Natural killer cell (primary cell): ENCODE results near the gene C19orf81. TPM values are rescaled to one million over a fixed set of nuclear protein-coding genes. Genes with fewer than 3 reads are reported as not detected.

Source experiments
- ATAC-seq, 3 donors: fragments of 150-1000 bp in 2 of 3; fragments of 200-7000 bp in 1 of 3; cut with Tn5 transposase; 1 replicate in 1 of 3; 2 replicates in 2 of 3; pipeline ENCODE4 v1.10.0; 2021; ENCODE audit warnings: mild to moderate bottlenecking in 2 of 3, moderate library complexity in 2 of 3
- DNase-seq, 2 donors: peaks; one replicate each; pipeline versions ENCODE4 v3.0.0 to v3.0.0-alpha.2; 2013 to 2021; ENCODE audit warnings: mixed read lengths in 1 of 2
- H3K27ac ChIP-seq: one replicate; pipeline ENCODE4 v1.5.1; 2013; ENCODE audit warnings: mild to moderate bottlenecking, low read length
- H3K27me3 ChIP-seq: one replicate; pipeline ENCODE4 v1.6.1; 2013; ENCODE audit warnings: low read length; ENCODE audit not compliant: control insufficient read depth, insufficient read depth
- H3K36me3 ChIP-seq: one replicate; pipeline ENCODE4 v1.6.1; 2013; ENCODE audit warnings: low read length; ENCODE audit not compliant: control insufficient read depth, insufficient read depth
- H3K4me1 ChIP-seq: one replicate; pipeline ENCODE4 v1.6.1; 2013; ENCODE audit warnings: low read length; ENCODE audit not compliant: control insufficient read depth, insufficient read depth
- H3K4me3 ChIP-seq: one replicate; pipeline ENCODE4 v1.5.1; 2013; ENCODE audit warnings: low read length
- H3K9me3 ChIP-seq: one replicate; pipeline ENCODE4 v1.6.1; 2013; ENCODE audit warnings: low read length; ENCODE audit not compliant: control insufficient read depth, insufficient read depth
- H3K27ac Mint-ChIP-seq, 2 donors: one replicate each; pipeline ENCODE4 v1.8.0; 2022; ENCODE audit warnings: mild to moderate bottlenecking in 2 of 2, mixed read lengths in 2 of 2, moderate library complexity in 1 of 2
- H3K27me3 Mint-ChIP-seq, 2 donors: one replicate each; pipeline ENCODE4 v1.8.0; 2022; ENCODE audit warnings: low read depth in 2 of 2, mixed read lengths in 2 of 2
- H3K36me3 Mint-ChIP-seq: one replicate; pipeline ENCODE4 v1.8.0; 2022; ENCODE audit warnings: mixed read lengths
- H3K4me1 Mint-ChIP-seq, 2 donors: one replicate each; pipeline ENCODE4 v1.8.0; 2022; ENCODE audit warnings: mixed read lengths in 2 of 2
- H3K4me3 Mint-ChIP-seq: one replicate; pipeline ENCODE4 v1.8.0; 2022; ENCODE audit warnings: mild to moderate bottlenecking, moderate library complexity, mixed read lengths
- H3K9me3 Mint-ChIP-seq, 2 donors: one replicate each; pipeline ENCODE4 v1.8.0; 2022; ENCODE audit warnings: mixed read lengths in 2 of 2
- CTCF ChIP-seq: fragments of 200-600 bp; IDR thresholded peaks from one replicate; pipeline ENCODE4 v1.8.0; 2022; ENCODE audit warnings: antibody characterized with exemption
- WGBS: methylation state at CpG from one replicate; pipeline ENCODE4 v1.1.7; 2013; ENCODE audit warnings: missing lambda C conversion rate; ENCODE audit not compliant: insufficient coverage; 5-methylcytosine and 5-hydroxymethylcytosine counted together
- intact Hi-C: fragments of 100-400 bp; cut with micrococcal nuclease; formaldehyde crosslinking; loops from one replicate; pipeline ENCODE4 v1.14.2; 2022
- total RNA-seq, 4 donors: library from RNA; stranded (reverse); fragments of 120-200 nt in 1 of 4; gene quantifications; one replicate each; pipeline versions ENCODE4 v1.2.3 to v1.2.4, GENCODE V29; 2013 to 2022

The C19orf81 gene
- total RNA-seq, 3 donors from 2014 or later (not counting 1 experiment from before 2014, with no cell fraction given): not detected

DNA sequence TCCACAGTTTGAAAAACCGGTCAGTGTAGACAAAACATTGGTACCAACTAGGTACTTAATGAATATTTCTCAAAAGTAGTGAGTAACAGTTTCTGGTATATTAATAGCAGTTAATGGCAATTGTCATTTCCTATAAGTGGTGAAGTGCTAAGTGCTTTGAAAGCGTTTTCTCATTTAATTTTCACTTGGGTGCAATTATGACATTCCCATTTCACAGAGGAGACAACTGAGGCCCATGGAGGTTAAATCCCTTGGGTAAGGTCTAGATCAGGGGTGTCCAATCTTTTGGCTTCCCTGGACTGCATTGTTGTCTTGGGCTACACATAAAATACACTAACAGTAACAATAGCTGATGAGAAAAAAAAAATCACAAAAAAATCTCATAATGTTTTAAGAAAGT lies 8.9 kb upstream of the C19orf81 start:
- peaks cover 0 to 12% of the 10 kb centered on the region in 2 donors for H3K4me1 Mint-ChIP-seq
- Histone ChIP-seq H3K27me3 (peaks cover 13% of the 10 kb centered on the region), H3K36me3 (no peaks in the 10 kb centered on the region), H3K27ac (no peak overlapping the region), H3K4me3 (no peak overlapping the region), H3K9me3 (peaks cover 2% of the 10 kb centered on the region), H3K4me1 (peaks cover 12% of the 10 kb centered on the region)
- H3K36me3 Mint-ChIP-seq: no peaks in the 10 kb centered on the region
- no peak overlapping the region for H3K4me3 Mint-ChIP-seq
- intact Hi-C loops: no loop called here
- H3K27me3 Mint-ChIP-seq: peaks cover 26 to 30% of the 10 kb centered on the region in 2 donors
- WGBS: 33% methylated on average over 2 of the region's 2 CpGs
- DNase-seq (no peak), ATAC-seq (no peak)
- no peak for TF ChIP-seq CTCF
- H3K27ac Mint-ChIP-seq: no peak overlapping the region
- peaks cover 0 to 4% of the 10 kb centered on the region in 2 donors for H3K9me3 Mint-ChIP-seq

DNA sequence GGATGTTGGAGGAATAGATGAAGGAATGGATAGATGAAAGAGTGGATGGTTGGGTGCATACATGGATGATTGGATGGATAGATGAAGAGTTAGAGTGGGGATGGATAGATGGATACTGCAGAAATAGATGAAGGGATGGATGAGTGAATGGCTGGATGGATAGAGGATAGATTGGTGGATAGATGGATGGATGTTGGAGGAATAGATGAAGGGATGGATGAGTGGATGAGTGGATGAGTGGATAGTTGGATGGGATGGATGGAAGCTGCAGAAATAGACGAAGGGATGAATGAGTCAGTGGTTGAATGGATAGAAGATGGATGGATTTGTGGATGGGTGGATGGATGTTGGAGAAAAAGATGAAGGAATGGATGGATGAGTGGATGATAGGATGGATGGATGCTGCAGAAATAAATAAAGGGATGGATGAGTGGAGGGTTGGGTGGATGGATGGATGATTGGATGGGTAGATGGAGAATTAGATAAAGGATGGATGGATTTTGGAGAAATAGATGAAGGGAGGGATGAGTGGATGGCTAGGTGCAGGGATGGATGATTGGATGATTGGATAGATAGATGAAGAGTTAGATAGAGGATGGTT lies 4.8 kb upstream of the C19orf81 start:
- no peak overlapping the region for H3K4me3 Mint-ChIP-seq
- no peak for ATAC-seq

GRCh38 chr19:50645107-50645506 lies 4.1 kb upstream of the C19orf81 start:
- peaks cover 4% of the 10 kb centered on the region for H3K27me3 ChIP-seq
- H3K4me3 ChIP-seq: no peak overlapping the region
- no peaks in the 10 kb centered on the region for H3K9me3 ChIP-seq
- Mint-ChIP-seq H3K27ac (no peak overlapping the region), H3K36me3 (no peaks in the 10 kb centered on the region), H3K9me3 (no peaks in the 10 kb centered on the region), H3K27me3 (peaks cover 8 to 9% of the 10 kb centered on the region in 2 donors), H3K4me3 (no peak overlapping the region), H3K4me1 (no peaks in the 10 kb centered on the region)
- DNase-seq: no peak
- H3K27ac ChIP-seq: no peak overlapping the region
- TF ChIP-seq CTCF: no peak
- ATAC-seq: no peak
- 79% methylated on average over 6 of the region's 6 CpGs for WGBS
- H3K36me3 ChIP-seq: no peaks in the 10 kb centered on the region
- intact Hi-C loops: no loop called here
- peaks cover under 1% of the 10 kb centered on the region for H3K4me1 ChIP-seq

More for the DNA sequence above, 4.8 kb upstream of the C19orf81 start:
- no peak overlapping the region for H3K4me3 ChIP-seq
- Mint-ChIP-seq H3K9me3 (no peaks in the 10 kb centered on the region), H3K4me1 (no peaks in the 10 kb centered on the region), H3K36me3 (no peaks in the 10 kb centered on the region), H3K27me3 (peaks cover 4 to 9% of the 10 kb centered on the region in 2 donors), H3K27ac (no peak overlapping the region)
- no peaks in the 10 kb centered on the region for H3K36me3 ChIP-seq
- H3K9me3 ChIP-seq: no peaks in the 10 kb centered on the region
- 43% methylated on average over 1 of the region's 1 CpG for WGBS
- no peak for DNase-seq
- no peak for TF ChIP-seq CTCF
- peaks cover 5% of the 10 kb centered on the region for H3K4me1 ChIP-seq
- H3K27ac ChIP-seq: no peak overlapping the region
- H3K27me3 ChIP-seq: peaks cover 7% of the 10 kb centered on the region
- intact Hi-C loops: no loop called here
